Right kidney (tissue), 1 donor: ENCODE data around the gene IPO7.
"Not testable (repeated sequence)": the region's sequence is repeated elsewhere in the genome, so short reads cannot be mapped to it uniquely, and the experiment has no call there.

ENCODE experiments used
- DNase-seq: peaks from one replicate; pipeline ENCODE4 v3.0.0-alpha.2; 2016

IPO7 gene

GRCh38 chr11:9397746-9398680 lies 13.6 kb downstream of the IPO7 start:
- DNase-seq = no peak

- DNase-seq = no peak
Observed at GRCh38 chr11:9399466-9399865, 15.0 kb downstream of the IPO7 start.

GRCh38 chr11:9401884-9402283 lies 17.4 kb downstream of the IPO7 start:
- DNase-seq = not testable (repeated sequence)

GRCh38 chr11:9428706-9429105 lies 44.3 kb downstream of the IPO7 start:
- no peak for DNase-seq

GRCh38 chr11:9438611-9439010 lies 54.2 kb downstream of the IPO7 start:
- DNase-seq = no peak

- no peak for DNase-seq
Observed at GRCh38 chr11:9446230-9446629, 61.8 kb downstream of the IPO7 start.

- DNase-seq = no peak
Observed at GRCh38 chr11:9448576-9449352, 64.3 kb downstream of the IPO7 start.

- DNase-seq = not testable (repeated sequence)
Observed at GRCh38 chr11:9452023-9452422, 67.6 kb downstream of the IPO7 start.

GRCh38 chr11:9455722-9456121 lies 71.3 kb downstream of the IPO7 start:
- DNase-seq = no peak

- DNase-seq = no peak
Observed at GRCh38 chr11:9459667-9460321, 75.3 kb downstream of the IPO7 start.

- peak; percentile 96 for DNase-seq
Observed at GRCh38 chr11:9460322-9461062, 76.0 kb downstream of the IPO7 start, which contains the start of gene ZNF143. Gene ZNF143 (plus strand): TSS chr11:9461012. CDS start chr11:9471309, 10,297 bp downstream.

GRCh38 chr11:9461063-9461759 lies 76.8 kb downstream of the IPO7 start:
- peak; percentile 99 for DNase-seq

- no peak for DNase-seq
Observed at GRCh38 chr11:9461760-9462134, 77.3 kb downstream of the IPO7 start.

- DNase-seq = no peak
Observed at GRCh38 chr11:9462172-9462799, 77.8 kb downstream of the IPO7 start.

- DNase-seq = no peak
Observed at GRCh38 chr11:9462806-9463537, 78.5 kb downstream of the IPO7 start.

GRCh38 chr11:9470765-9471164 lies 86.3 kb downstream of the IPO7 start:
- no peak for DNase-seq

GRCh38 chr11:9473408-9473807 lies 89.0 kb downstream of the IPO7 start:
- DNase-seq = no peak

GRCh38 chr11:9479899-9480298 lies 95.4 kb downstream of the IPO7 start:
- no peak for DNase-seq

GRCh38 chr11:9489080-9489765 lies 104.8 kb downstream of the IPO7 start:
- DNase-seq = no peak

GRCh38 chr11:9490376-9490775 lies 105.9 kb downstream of the IPO7 start:
- no peak for DNase-seq
